Mucosa of descending colon (tissue), 3 donors: ENCODE results near the gene PJVK. TPM values are rescaled to one million over a fixed set of nuclear protein-coding genes. Genes with fewer than 3 reads are reported as not detected.

Experiments
- ATAC-seq: fragments of 200-7000 bp; cut with Tn5 transposase; one replicate; pipeline ENCODE4 v1.9.1; 2020; ENCODE audit warnings: mild to moderate bottlenecking, moderate library complexity
- DNase-seq, 3 donors: peaks; one replicate each; pipeline ENCODE4 v3.0.0-alpha.2; 2020
- H3K36me3 ChIP-seq: fragments of 200-600 bp; one replicate; pipeline ENCODE4 v1.8.0; 2021; ENCODE audit warnings: low read depth, mild to moderate bottlenecking
- H3K4me1 ChIP-seq: fragments of 200-600 bp; one replicate; pipeline ENCODE4 v1.8.0; 2021; ENCODE audit warnings: low read depth, mild to moderate bottlenecking
- H3K4me3 ChIP-seq: fragments of 200-600 bp; one replicate; pipeline ENCODE4 v1.8.0; 2021; ENCODE audit warnings: mild to moderate bottlenecking
- H3K9me3 ChIP-seq: fragments of 200-600 bp; one replicate; pipeline ENCODE4 v1.8.0; 2021; ENCODE audit warnings: mild to moderate bottlenecking
- intact Hi-C, 2 donors: fragments of 100-400 bp; cut with DNase I in 1 of 2; cut with micrococcal nuclease in 1 of 2; formaldehyde crosslinking; loops; one replicate each; pipeline versions ENCODE4 v1.11.0 to v1.11.1; 2022; cut with DNase I, micrococcal nuclease
- total RNA-seq, 3 donors: library from RNA; stranded (reverse); fragmentation: NEBNext Ultra II Directional in 2 of 3; extraction: Animal tissue kit (Norgen Biotek cat#: 25700) in 2 of 3; gene quantifications; one replicate each; pipeline versions ENCODE4 v1.2.1 to v1.2.4, GENCODE V29; 2021 to 2023
- TF ChIP-seq, protein P1 (sequence below): fragments of 200-600 bp; IDR thresholded peaks from one replicate; pipeline ENCODE4 v1.8.0; 2022; ENCODE audit warnings: antibody characterized with exemption, mild to moderate bottlenecking
- donor health status: DM: no; HTN: no; CAD: no; lungs with moderate emphysema.
- donor health status: DM: no; HTN: no; CAD: no.
- donor health status: DM: no; HTN: yes; CAD: no.

The PJVK gene
- total RNA-seq, 3 donors from 2014 or later = 1.4 to 3.3 (median 1.5) TPM

DNA sequence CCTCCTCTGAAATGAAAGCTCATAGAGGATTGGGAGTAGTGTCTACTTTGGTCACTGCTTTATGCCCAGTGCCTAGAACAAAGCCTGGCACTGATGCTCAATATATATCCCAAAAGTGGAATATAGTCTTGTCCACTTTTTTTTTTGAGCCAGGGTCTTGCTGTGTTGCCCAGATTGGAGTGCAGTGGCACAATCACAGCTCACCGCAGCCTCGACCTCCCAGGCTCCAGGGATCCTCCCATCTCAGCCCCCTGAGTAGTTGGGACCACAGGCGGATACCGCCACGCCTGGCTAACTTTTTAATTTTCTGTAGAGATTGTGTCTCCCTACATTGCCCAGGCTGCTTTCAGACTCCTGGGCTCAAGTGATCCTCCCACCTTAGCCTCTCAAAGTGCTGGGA is 23.4 kb downstream of the PJVK start:
- ATAC-seq (no peak), DNase-seq (no peak)
- TF ChIP-seq, protein P1, sequence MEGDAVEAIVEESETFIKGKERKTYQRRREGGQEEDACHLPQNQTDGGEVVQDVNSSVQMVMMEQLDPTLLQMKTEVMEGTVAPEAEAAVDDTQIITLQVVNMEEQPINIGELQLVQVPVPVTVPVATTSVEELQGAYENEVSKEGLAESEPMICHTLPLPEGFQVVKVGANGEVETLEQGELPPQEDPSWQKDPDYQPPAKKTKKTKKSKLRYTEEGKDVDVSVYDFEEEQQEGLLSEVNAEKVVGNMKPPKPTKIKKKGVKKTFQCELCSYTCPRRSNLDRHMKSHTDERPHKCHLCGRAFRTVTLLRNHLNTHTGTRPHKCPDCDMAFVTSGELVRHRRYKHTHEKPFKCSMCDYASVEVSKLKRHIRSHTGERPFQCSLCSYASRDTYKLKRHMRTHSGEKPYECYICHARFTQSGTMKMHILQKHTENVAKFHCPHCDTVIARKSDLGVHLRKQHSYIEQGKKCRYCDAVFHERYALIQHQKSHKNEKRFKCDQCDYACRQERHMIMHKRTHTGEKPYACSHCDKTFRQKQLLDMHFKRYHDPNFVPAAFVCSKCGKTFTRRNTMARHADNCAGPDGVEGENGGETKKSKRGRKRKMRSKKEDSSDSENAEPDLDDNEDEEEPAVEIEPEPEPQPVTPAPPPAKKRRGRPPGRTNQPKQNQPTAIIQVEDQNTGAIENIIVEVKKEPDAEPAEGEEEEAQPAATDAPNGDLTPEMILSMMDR = no peak
- Histone ChIP-seq H3K4me1 (peaks cover under 1% of the 10 kb centered on the region), H3K4me3 (no peak overlapping the region), H3K36me3 (no peaks in the 10 kb centered on the region), H3K9me3 (no peaks in the 10 kb centered on the region)
- intact Hi-C loops = no loop called here

DNA sequence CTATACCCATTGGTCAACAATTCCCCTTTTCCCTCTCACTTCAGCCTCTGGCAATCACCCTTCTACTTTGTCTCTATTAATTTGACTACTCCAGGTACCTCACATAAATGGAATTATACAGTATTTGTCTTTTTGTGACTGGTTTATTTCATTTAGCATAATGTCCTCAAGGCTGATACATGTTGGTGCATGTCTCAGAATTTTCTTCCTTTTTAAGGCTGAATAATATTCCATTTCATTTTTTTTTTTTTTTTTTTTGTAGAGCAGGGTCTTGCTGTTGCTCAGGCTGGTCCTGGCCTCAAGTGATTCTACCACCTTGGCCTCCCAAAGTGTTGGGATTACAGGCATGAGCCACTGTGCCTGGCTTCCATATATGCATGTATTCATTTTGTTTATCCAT is 25.3 kb downstream of the PJVK start:
- Histone ChIP-seq H3K4me1 (peaks cover 5% of the 10 kb centered on the region), H3K9me3 (no peaks in the 10 kb centered on the region), H3K4me3 (no peak overlapping the region), H3K36me3 (no peaks in the 10 kb centered on the region)
- no peak for ATAC-seq
- intact Hi-C loops = no loop called here
- TF ChIP-seq, protein P1 = no peak
- DNase-seq = no peak

DNA sequence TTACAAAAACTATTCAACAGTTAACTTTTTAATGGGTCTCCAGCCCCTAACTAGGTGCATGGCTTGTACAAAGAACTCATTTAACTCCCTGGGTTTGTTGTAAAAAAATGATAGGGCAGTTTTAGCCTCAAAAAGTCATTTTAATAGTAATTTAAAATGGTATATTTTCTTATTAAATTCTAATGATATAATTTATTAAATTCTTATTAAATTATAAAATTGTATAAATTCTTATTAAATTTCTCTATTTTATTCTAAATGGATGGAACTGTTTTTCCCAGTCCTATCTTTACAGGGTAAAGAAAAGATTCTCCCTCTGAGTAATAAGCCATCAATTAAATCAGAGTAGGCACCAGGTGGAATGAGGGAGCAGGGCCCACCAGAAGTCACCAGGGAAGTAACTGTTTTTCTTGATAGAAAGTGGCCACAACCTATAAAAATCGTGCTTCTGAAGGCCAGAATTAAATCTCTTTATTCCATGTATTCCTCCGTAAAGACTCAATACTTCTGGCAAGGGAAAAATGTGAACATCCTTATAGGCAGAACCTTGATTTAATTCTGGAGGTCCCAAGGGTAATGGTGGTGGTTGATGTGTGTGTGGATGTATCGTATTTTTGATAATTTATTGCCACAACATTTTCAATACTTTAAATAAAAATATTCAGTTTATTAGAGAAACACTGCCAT is 26.4 kb downstream of the PJVK start:
- no peaks in the 10 kb centered on the region for H3K36me3 ChIP-seq
- intact Hi-C loops = no loop called here
- TF ChIP-seq, protein P1 = no peak
- ATAC-seq (no peak), DNase-seq (no peak)
- H3K4me3 ChIP-seq = peak overlapping the region; percentile 33
- H3K4me1 ChIP-seq = peaks cover 16% of the 10 kb centered on the region
- H3K9me3 ChIP-seq = no peaks in the 10 kb centered on the region

DNA sequence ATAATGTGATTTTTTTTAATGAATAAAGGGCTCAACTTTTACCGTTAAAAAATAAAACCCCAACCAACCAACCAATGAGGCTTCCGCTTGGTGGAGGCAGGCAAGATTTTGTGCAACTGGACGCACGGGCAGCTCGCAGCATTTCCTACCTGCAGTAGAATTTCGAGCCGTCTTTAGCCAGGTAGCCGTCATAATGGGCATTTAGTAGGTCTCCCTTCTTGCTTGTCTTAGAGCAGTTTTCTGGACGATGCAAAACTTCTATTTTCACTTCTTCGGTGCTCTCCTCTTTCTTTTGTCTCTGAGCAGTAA is 26.9 kb downstream of the PJVK start:
- ATAC-seq = no peak
- TF ChIP-seq, protein P1 = no peak
- Histone ChIP-seq H3K9me3 (no peaks in the 10 kb centered on the region), H3K4me1 (peaks cover 21% of the 10 kb centered on the region), H3K4me3 (peak overlapping the region; percentile 33), H3K36me3 (no peaks in the 10 kb centered on the region)
- peak in 2 of 3 donors; percentile 35 to 38 for DNase-seq
- intact Hi-C loops = no loop called here

DNA sequence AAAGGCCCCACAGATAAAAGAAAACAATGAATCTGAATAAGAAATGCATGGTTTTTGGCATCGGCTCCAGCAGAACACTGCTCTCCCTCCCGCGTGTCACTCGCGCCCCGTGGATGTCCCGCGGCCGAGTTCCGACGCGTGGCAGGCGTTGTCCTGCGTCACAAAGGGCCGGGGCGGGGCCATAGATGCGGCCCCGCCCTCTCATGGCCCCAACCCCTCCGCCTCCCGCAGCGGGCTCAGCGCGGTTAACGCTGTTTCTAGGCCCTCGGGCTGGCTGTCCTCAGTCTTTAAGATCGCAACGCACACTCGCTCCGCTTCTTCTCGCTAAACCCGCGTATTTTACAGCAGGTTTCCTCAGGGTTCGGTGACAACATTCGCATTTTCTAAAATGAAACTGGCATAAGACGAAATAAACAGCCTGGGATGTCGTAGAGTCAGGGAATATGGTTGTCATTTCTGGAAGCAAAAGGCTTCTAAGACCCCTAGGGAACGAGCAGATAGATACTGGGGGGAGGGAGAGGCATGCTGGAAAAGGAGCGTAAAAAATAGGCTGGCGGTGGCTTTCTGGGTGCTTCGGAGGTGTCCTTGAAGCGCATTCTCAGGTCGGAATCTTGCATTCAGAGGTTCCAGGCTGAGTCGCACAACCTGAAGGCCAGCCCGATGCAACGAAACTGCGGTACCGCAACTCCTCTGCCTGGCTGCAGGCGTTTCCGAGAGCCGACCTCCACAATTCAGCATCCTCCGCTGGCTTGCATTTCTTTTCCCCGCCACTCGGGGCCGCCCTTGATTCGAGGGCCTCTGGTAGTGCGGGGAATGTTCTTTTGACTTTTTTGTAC is 27.5 kb downstream of the PJVK start, which contains the start of gene FKBP7:
TSS of gene FKBP7 (minus strand) at position 162 of the 836 bp plus-strand sequence. CDS start at position 61, 101 bp downstream.
- peaks cover 23% of the 10 kb centered on the region for H3K4me1 ChIP-seq
- peak; percentile 84 for ATAC-seq
- TF ChIP-seq, protein P1 = peak; percentile 83
- H3K4me3 ChIP-seq = peak within 1 kb of the TSS; percentile 33
- no peaks in the 10 kb centered on the region for H3K9me3 ChIP-seq
- intact Hi-C loops = no loop called here
- peak; percentile 91 to 94 (median 92) for DNase-seq
- no peaks in the 10 kb centered on the region for H3K36me3 ChIP-seq
